ENCODE data around the gene TRIM47. TPM values are rescaled to one million over a fixed set of nuclear protein-coding genes. Genes with fewer than 3 reads are reported as not detected.

Gene TRIM47
- polyA plus RNA-seq, 3 donors from 2014 or later: 3.2 to 4.0 (median 3.9) TPM

DNA sequence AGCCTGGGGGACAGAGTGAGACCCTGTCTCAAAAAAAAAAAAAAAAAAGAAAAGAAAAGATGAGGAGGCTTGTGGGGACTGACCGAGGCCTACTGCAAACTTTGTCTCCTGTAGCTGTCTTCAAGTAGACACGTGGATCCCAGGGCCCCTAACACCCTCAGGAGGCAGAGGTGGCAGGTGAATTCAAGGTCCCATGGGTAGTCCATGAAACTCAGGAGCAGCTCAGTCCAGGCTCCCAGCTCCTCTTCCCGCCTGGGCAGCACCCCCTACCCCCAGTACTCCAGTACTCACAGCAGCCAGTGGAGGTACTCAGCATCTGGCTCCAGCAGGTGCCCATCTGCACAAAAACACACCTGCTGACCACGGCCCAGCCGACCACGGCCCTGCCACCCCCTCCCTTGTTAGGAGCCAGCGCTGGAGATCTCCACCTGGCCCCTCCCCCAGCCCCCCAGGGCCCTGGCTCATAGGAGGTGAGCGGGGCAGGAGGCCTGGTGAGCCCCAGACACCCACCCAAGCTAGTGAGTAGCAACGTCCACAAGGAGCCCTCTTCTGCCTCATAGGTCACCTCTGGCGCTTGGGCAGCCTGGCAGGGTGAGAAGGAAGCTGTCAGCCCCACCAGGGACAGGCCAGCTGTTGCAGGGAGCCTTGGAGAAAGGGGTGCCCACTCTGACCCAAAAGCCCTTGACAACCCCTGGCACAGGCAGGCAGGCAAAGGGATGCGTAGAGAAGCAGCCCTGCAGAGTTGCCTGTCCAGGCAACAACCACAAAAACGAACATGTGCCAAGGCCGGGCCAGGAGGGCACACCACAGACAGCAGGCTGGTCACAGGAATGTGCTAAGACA, 22.5 kb upstream of the TRIM47 start:
- H3K4me1 Mint-ChIP-seq: peaks cover 13 to 16% of the 10 kb centered on the region in 2 donors
- H3K4me3 Mint-ChIP-seq: no peak overlapping the region

DNA sequence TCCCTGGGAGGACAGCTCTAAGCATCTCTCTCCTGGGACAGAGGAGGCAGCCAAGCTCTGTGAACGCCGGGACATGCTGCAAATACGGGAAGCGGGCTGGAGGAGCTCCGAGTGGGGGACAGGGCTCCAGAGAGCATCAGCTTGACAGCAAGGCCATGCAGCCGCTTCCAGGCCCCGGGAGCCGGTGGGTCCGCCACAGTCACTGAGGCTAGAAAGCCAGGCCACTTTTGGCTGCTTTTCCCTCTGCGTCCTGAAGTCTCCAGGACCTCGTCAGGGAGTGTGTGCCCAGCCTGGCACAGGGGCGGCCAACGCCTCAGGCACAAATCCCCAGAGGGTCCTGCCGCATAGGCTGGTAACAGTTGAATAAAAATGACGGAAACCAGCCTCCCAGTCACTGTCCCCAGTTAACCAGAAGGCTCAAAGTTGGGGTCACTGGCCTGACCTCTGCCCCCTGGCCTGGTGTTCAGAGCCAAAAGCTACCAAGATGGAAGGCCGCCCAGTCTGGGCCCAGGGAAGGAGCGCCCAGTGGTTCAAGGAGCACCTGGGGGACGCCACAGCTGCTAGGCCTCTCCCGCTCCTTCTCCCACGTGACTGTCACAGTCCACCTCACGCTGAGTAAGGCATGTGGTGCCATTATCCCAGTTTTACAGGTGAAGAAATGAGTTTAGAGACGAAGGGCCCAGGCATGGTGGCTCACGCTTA, 21.5 kb upstream of the TRIM47 start:
- H3K27ac Mint-ChIP-seq: no peak overlapping the region
- no peak for DNase-seq
- no peak overlapping the region for H3K4me3 Mint-ChIP-seq
- H3K27me3 Mint-ChIP-seq (ENCODE audit: low read depth in 3 of 3): peaks cover 0 to 3% (median 0%) of the 10 kb centered on the region in 3 donors
- H3K36me3 Mint-ChIP-seq: peaks cover 0 to 3% (median 0%) of the 10 kb centered on the region in 3 donors
- peaks cover 22 to 23% of the 10 kb centered on the region in 2 donors for H3K4me1 Mint-ChIP-seq
- no peaks in the 10 kb centered on the region for H3K9me3 Mint-ChIP-seq

More for the DNA sequence above, 22.5 kb upstream of the TRIM47 start:
- DNase-seq: no peak
- Mint-ChIP-seq H3K9me3 (no peaks in the 10 kb centered on the region), H3K27ac (no peak overlapping the region), H3K36me3 (peaks cover 0 to 3% (median 0%) of the 10 kb centered on the region in 3 donors), H3K27me3 (ENCODE audit: low read depth in 3 of 3) (peaks cover 0 to 3% (median 3%) of the 10 kb centered on the region in 3 donors)

GRCh38 chr17:75899353-75899752, 21.0 kb upstream of the TRIM47 start:
- H3K27me3 Mint-ChIP-seq (ENCODE audit: low read depth in 3 of 3): peaks cover 0 to 3% (median 0%) of the 10 kb centered on the region in 3 donors
- H3K4me3 Mint-ChIP-seq: no peak overlapping the region
- H3K27ac Mint-ChIP-seq: no peak overlapping the region
- peaks cover 0 to 3% (median 0%) of the 10 kb centered on the region in 3 donors for H3K36me3 Mint-ChIP-seq
- H3K9me3 Mint-ChIP-seq: no peaks in the 10 kb centered on the region
- DNase-seq: no peak
- H3K4me1 Mint-ChIP-seq: peaks cover 23 to 24% of the 10 kb centered on the region in 2 donors

DNA sequence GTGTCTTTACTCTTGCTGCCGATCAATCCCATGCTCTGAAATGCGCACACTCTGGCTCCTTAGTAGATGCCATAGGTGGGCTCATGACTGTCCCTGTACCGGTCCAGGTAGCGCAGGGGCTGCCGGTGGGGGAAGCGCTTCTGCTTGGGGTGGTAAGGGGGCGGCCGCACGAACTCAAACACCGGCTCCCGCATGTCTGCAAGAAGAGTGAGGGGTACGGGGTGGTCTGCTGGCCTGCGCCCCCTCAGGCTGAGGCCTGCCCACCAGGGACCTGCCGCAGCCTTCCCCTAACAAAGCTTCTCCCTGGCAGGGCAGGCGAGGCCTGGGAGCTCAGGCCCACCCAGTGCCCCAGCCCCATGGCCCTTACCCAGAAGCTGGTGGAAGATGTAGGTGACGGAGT, 20.4 kb upstream of the TRIM47 start:
- no peak overlapping the region for H3K27ac Mint-ChIP-seq

GRCh38 chr17:75898065-75898464, 19.7 kb upstream of the TRIM47 start:
- Mint-ChIP-seq H3K4me3 (peak overlapping the region; percentile 68 to 83 (median 76)), H3K27ac (peak overlapping the region; percentile 78 to 88 (median 82)), H3K4me1 (peaks cover 23 to 26% of the 10 kb centered on the region in 2 donors), H3K27me3 (ENCODE audit: low read depth in 3 of 3) (peaks cover 0 to 4% (median 3%) of the 10 kb centered on the region in 3 donors), H3K36me3 (peaks cover 0 to 3% (median 0%) of the 10 kb centered on the region in 3 donors), H3K9me3 (no peaks in the 10 kb centered on the region)
- DNase-seq: no peak

More for the DNA sequence above, 20.4 kb upstream of the TRIM47 start:
- Mint-ChIP-seq H3K9me3 (no peaks in the 10 kb centered on the region), H3K4me3 (peak overlapping the region in 1 of 5 donors; percentile 29), H3K4me1 (peaks cover 22 to 24% of the 10 kb centered on the region in 2 donors), H3K36me3 (peaks cover 0 to 3% (median 0%) of the 10 kb centered on the region in 3 donors), H3K27me3 (ENCODE audit: low read depth in 3 of 3) (peaks cover 0 to 4% (median 2%) of the 10 kb centered on the region in 3 donors)
- DNase-seq: no peak

- Mint-ChIP-seq H3K4me1 (peaks cover 23 to 26% of the 10 kb centered on the region in 2 donors), H3K9me3 (no peaks in the 10 kb centered on the region), H3K36me3 (peaks cover 0 to 3% (median 0%) of the 10 kb centered on the region in 3 donors), H3K27ac (peak overlapping the region; percentile 78 to 88 (median 82)), H3K4me3 (peak overlapping the region; percentile 68 to 83 (median 76)), H3K27me3 (ENCODE audit: low read depth in 3 of 3) (peaks cover 0 to 4% (median 3%) of the 10 kb centered on the region in 3 donors)
- DNase-seq: no peak
Observed at GRCh38 chr17:75897160-75898019, 19.0 kb upstream of the TRIM47 start.

GRCh38 chr17:75896415-75897159, 18.2 kb upstream of the TRIM47 start, which contains the start of gene TRIM65:
TRIM65 (minus strand) TSS chr17:75896951; CDS start chr17:75896937, 14 bp downstream.
- DNase-seq: peak; percentile 74 to 79 (median 78)
- Mint-ChIP-seq H3K27me3 (ENCODE audit: low read depth in 3 of 3) (peaks cover 0 to 4% (median 4%) of the 10 kb centered on the region in 3 donors), H3K4me1 (peaks cover 23 to 26% of the 10 kb centered on the region in 2 donors), H3K4me3 (peak within 1 kb of the TSS; percentile 72 to 83 (median 78)), H3K36me3 (peaks cover 0 to 3% (median 0%) of the 10 kb centered on the region in 3 donors), H3K27ac (peak within 1 kb of the TSS; percentile 78 to 88 (median 82)), H3K9me3 (no peaks in the 10 kb centered on the region)

DNA sequence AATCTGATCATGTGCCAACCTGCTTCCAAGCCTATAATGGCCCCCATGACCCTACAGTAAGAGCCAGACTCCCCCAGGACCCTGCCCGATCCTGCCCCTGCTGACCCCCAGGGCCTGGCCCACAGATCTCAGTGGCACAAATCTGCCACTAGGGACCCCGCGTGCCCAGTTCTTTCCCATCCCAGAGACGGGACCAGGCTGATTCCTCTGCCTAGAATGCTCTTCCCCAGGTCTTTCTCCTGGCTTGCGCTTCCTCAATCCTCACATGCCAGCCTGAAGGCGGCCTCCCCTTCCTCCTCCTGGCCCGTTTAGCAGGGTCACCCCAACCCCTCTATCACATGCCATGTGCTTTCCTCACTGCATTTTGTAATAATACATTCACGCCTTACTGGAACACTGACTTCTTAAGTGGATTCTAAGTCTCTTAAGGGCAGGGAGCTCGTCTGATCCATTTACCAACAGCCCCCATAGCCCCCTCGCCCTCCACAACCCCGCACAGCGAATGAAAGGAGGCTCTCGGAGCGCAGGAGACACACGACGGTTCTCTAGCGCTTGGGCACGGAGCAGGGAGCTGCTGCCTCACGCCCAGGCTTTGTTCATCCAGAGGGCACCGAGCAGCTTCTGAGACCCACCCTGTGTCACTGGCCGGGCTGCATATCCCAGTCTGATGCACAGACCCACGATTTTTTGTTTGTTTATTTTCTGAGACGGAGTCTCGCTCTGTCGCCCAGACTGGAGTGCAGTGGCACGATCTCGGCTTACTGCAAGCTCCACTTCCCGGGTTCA, 17.2 kb upstream of the TRIM47 start:
- peaks cover 0 to 4% (median 0%) of the 10 kb centered on the region in 3 donors for H3K36me3 Mint-ChIP-seq

GRCh38 chr17:75894049-75894733, 15.8 kb upstream of the TRIM47 start:
- Mint-ChIP-seq H3K27me3 (ENCODE audit: low read depth in 3 of 3) (peaks cover 0 to 4% (median 4%) of the 10 kb centered on the region in 3 donors), H3K4me3 (peak overlapping the region in 4 of 5 donors; percentile 10 to 58 (median 48)), H3K36me3 (peaks cover 0 to 10% (median 0%) of the 10 kb centered on the region in 3 donors), H3K27ac (peak overlapping the region in 5 of 6 donors; percentile 40 to 84 (median 78)), H3K4me1 (peaks cover 23 to 26% of the 10 kb centered on the region in 2 donors), H3K9me3 (no peaks in the 10 kb centered on the region)
- DNase-seq: no peak

More for the DNA sequence above, 17.2 kb upstream of the TRIM47 start:
- peak in 1 of 3 donors; percentile 10 for DNase-seq
- Mint-ChIP-seq H3K27me3 (ENCODE audit: low read depth in 3 of 3) (peaks cover 0 to 4% (median 4%) of the 10 kb centered on the region in 3 donors), H3K4me1 (peaks cover 23 to 26% of the 10 kb centered on the region in 2 donors), H3K9me3 (no peaks in the 10 kb centered on the region), H3K27ac (peak overlapping the region; percentile 43 to 86 (median 78)), H3K4me3 (peak overlapping the region; percentile 68 to 79 (median 77))

- no peaks in the 10 kb centered on the region for H3K9me3 Mint-ChIP-seq
- DNase-seq: no peak
- peaks cover 23 to 26% of the 10 kb centered on the region in 2 donors for H3K4me1 Mint-ChIP-seq
- peaks cover 0 to 4% (median 4%) of the 10 kb centered on the region in 3 donors for H3K27me3 Mint-ChIP-seq (ENCODE audit: low read depth in 3 of 3)
- peaks cover 0 to 7% (median 0%) of the 10 kb centered on the region in 3 donors for H3K36me3 Mint-ChIP-seq
- H3K27ac Mint-ChIP-seq: peak overlapping the region in 5 of 6 donors; percentile 40 to 84 (median 78)
- H3K4me3 Mint-ChIP-seq: peak overlapping the region in 2 of 5 donors; percentile 42 to 58
Observed at GRCh38 chr17:75893305-75894048, 15.1 kb upstream of the TRIM47 start.

Measured in immature natural killer cell (primary cell).